NOMO-1 treated with dmso at 0.1 percent for 144 hours (cell line): ENCODE results near the gene TSHZ1.

Experiments used
- DNase-seq: peaks from one replicate; lab custom pipeline; 2025; ENCODE audit not compliant: unreplicated experiment; lab: John Stamatoyannopoulos, UW

The TSHZ1 gene

GRCh38 chr18:75220551-75221355 is 10.2 kb downstream of the TSHZ1 start:
- no peak for DNase-seq

DNA sequence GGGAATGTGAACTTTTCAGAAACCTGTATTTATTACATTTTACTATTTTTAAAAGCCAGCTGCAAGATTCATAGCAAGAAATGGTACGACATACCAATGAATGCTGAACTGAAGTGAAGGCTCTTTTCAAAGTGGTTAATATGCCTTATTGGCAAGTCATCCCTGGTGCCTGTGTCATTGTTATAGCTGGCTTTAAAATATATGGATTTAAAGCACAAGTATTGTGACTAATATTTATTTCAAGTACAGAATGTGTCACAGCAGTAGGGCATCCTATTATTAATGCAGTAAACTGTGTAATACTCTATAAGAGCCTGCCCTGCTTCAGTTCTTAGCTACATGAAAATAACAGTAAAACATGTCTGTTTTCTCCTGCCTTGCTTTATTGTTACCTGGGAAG is 10.8 kb downstream of the TSHZ1 start:
- DNase-seq: no peak

GRCh38 chr18:75221897-75222296 is 11.3 kb downstream of the TSHZ1 start:
- DNase-seq: no peak

DNA sequence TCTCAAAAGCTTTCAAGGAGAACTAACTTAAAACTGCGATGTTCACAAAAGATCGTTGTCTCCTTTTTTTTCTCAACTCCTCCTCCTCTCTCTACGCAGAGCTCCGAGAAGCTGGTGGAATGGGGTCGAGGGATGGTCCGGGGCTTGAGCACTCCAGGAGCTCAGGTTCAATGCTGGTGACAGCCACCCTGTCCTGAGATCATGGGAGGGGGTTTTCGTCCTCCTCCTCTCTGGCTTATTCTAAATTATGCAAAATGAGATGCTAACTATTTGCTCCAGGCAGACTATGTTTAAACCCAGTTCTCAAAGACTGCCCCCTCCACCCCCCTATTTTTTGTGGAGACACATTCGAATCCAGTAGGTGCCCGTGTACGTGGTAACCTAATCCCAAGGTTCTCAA is 11.8 kb downstream of the TSHZ1 start:
- no peak for DNase-seq

DNA sequence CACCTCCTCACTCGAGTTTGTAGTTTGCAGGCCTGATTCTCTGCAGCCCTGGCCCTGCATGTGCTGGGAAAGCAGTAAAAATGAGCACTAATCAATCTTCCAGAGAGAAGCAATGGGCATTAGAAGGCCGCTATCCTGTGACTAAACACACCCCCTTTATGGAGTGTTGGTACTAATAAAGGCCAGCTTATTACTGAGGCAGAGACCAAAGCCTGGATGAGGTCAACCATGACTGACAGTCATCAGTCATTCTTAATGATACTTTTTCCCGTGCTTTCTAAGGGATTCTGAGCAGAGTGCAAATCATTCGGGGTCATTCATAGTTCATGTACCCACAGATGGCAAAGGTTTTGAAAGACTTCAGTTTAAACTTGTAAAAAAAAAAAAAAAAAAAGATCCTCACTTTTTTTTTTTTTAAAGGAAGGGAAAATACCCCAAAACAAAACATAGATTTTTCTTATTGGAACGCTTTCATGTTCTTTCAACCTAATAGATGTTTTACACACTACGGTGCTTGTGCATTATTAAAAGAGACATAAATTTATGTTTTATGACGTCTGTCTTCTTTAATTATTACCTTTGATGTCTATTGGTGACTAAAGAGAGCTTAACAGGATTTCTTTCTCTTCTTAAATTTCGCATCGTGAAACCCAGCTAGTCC is 13.2 kb downstream of the TSHZ1 start:
- DNase-seq: no peak

DNA sequence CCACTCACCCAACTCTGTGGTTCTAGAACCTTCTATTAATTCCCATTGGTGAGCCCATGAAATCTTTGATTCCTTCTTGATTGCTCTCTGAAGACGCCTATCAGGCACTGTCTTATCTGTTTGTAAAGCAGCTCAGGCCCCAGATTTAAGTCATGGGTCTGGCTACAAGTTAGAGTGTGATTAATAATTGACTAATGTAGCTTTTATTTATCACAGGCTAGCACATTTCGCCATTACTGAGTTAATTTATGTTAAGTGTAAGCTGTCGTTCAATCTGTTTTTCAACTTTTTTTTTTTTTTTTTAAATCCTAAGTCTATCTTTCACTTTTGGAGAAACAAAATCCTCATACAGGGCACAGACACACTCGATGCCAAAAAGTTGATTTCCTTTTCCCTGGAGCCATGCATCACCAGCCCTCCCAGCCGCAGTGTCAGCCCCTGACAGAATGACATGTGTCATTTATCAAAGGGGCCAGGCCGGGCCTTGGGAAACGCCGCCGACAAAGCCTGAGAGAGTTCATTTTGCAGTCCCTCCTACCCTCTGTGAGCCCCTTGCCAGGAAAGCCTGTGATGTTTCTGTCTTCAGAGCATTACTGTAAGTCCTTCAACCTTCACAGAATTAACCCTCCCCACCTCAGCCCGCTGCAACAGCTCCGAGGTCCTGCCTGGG is 15.8 kb downstream of the TSHZ1 start:
- no peak for DNase-seq

DNA sequence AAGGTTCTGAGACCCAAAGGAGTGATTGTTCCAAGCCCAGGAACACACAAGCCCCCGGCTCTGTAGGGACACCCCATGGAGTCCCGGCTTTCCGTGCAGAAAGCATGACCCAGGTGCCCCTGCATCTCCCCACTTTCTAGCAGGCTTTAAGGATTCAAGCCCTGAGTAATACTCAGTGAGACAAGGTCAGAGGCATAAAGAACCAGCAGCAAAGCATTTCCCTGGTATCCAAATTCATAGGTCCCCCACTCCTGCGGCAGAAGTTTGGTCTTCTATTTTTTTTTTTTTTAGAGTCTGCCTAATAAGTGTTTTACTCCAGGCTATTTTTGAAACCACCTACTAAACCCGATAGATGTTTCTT is 16.3 kb downstream of the TSHZ1 start:
- DNase-seq: no peak

DNA sequence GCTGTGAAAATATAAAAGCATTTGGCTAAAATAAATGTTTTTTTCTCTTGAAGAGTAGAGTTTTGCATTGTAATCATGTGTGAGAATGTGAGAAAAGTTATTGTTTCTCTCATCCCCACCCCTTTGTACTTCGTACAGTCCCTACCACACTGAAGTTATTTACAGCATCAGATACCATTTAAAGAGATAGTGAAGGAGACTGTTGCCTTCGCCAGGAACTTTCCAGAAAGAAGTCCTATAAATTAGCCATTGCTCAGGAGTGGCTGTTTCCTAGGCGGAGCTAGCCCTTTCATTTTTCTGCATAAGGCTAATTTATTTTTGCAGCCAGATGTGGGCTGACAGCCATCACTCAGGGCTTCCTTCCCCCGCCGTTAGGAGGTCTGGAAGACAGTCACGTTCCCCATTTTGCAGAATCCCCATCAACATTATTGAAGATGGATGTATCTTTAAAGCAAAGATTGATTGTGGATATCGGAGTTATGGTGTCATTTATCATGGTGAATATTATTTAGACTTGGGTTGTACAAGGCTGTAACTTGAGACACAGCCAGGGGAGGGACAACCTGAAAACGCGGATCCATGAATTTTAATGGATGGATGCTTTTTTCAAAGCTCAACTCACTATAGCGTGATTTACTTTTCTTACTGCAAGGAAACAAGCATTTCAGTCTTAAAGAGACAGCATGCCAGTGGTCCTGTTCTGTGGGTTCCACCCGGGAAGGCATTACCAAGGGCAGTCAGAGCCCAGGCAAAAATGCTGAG is 17.1 kb downstream of the TSHZ1 start:
- DNase-seq: no peak

GRCh38 chr18:75228967-75229366 is 18.4 kb downstream of the TSHZ1 start:
- DNase-seq: no peak

GRCh38 chr18:75229437-75229836 is 18.8 kb downstream of the TSHZ1 start:
- DNase-seq: no peak

- DNase-seq: no peak
These were observed 19.8 kb downstream of the TSHZ1 start for GRCh38 chr18:75230163-75231052.

- no peak for DNase-seq
These were observed 20.4 kb downstream of the TSHZ1 start for GRCh38 chr18:75231053-75231406.

- DNase-seq: no peak
These were observed 24.3 kb downstream of the TSHZ1 start for GRCh38 chr18:75234901-75235300.

- DNase-seq: no peak
These were observed 25.3 kb downstream of the TSHZ1 start for GRCh38 chr18:75235896-75236295.

DNA sequence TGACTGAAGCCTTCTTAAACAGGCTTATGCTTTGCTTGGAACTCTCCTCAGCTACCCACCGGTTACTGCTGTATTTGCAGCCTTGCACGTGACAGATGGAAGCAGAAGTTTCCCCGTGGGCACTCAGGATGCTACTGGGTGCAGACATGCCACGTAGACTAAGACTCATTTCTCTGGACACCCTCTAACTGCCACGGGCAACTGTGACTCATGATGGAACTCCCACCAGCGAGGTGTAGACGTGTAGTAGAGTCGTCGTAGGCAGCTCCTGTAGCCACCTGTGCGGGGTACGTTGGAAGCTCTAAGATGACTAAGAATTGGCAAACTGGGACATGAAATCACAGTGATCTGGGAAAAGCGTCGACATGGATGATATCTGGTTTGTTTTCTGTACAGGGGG is 27.5 kb downstream of the TSHZ1 start:
- no peak for DNase-seq

DNA sequence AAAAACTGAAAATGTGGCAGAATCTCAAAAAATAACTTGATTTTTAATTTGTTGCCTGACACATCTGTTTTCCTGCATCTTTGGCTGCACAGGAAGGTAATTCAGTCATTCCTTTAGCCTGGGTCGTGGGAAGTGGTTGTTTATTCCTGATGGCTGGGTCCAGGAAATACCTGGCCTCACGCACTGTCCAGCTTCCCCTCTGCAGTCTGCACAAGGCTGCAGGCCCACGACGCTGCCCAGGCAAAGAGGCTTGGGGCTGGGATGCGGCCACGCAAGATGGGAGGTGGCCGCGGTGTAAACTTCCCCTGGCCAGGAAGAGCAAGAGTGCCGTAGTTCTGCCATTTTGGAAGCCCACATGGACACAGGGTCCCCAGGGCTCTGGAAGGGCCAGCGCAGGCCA is 28.2 kb downstream of the TSHZ1 start:
- DNase-seq: no peak

GRCh38 chr18:75240433-75240832 is 29.8 kb downstream of the TSHZ1 start:
- no peak for DNase-seq

DNA sequence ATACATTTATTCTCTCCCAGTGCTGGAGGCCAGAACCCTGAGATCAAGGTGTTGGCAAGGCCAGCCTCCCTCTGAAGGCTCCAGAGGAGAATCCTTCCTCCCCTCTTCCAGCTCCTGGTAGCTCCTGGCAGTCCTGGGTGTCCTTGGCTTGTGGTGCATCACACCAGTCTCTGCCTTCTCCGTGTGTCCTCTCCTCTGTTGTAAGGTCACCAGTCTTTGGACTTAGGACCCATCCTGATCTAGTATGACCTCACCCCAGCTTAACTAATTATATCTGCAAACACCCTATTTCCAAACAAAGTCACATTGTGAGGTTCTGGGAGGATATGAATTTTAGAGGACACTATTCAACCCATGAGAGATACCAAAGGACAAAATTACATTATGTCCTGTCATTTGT is 31.1 kb downstream of the TSHZ1 start:
- DNase-seq: no peak

DNA sequence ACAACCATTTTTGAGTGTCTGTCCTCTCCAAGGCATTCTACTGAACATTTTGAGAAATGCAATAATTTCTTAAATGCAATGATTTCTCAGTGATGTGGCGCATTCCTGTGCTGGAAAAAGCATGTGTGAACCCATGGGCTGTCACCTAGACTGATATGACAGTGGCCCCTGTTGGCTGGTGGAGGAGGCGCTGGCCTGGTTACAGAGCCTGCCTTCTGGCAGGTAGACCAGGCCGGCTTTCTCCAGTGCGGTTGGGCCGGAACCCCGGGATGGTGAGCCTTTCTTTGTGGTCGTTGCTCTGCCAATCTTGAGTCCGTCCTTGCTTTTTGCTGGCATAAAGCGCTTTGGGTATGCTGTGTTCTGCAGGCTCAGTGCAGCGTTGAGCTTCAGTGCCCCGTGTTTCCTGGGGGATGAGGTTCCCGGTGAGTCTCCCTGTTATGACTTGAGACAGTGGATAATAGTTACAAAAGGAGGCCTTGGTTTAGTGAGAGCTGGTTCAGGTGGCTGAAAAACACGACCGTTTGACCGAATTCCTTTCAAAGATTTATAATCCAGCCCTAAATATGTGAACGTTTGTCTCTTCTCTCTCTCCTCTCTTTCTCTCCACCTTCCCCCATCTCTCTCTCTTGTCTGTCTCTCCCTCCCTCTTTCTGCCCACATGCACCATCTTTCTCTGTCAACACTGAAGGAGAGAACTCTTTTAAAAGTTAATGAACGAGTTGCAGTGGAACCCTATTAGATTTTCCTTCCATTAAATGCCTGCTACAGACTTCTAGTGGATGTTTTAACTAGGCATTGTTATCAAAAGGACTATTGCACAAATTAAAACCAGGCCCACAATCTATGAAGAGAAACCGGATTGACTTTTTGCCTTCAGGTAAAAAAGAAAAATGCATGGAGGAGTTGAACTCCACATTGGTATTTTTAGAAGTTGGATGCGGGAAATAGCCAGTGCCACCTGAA is 34.0 kb downstream of the TSHZ1 start:
- DNase-seq: no peak
